ENCODE measurements around the gene CNOT6L.

- TF ChIP-seq ZFX (IDR thresholded peaks at IDR 0.05; ENCODE audit: borderline replicate concordance) (no peak), CTCF (IDR thresholded peaks at IDR 0.05) (no peak)
Observed at GRCh38 chr4:77785669-77786068, 33.5 kb downstream of the CNOT6L start.
